GM12878 (cell line): ENCODE measurements around the gene MROH2B. TPM values are rescaled to one million over a fixed set of nuclear protein-coding genes. Genes with fewer than 3 reads are reported as not detected.

Experiments
- ATAC-seq: fragments of 200-7000 bp; cut with Tn5 transposase; 3 replicates; pipeline ENCODE4 v1.9.1; 2020; ENCODE audit warnings: mild to moderate bottlenecking, moderate library complexity
- BruUV-seq: library from RNA; stranded (reverse); fragments of 400-500 nt; replicated peaks from 2 replicates; lab custom pipeline; 2021; lab: Mats Ljungman, UMichigan
- CTCF ChIA-PET: fragments of 300-600 bp; sonication (Branson Sonifier 250); formaldehyde crosslinking; extraction: SDS; loops from one replicate; lab custom pipeline; 2021; ENCODE audit warnings: inconsistent platforms; lab: Yijun Ruan, JAX
- POLR2A ChIA-PET: fragments of 350-600 bp; formaldehyde crosslinking; extraction: SDS; loops from one replicate; lab custom pipeline; 2021; ENCODE audit warnings: inconsistent platforms; lab: Charles Lee
- RAD21 ChIA-PET: fragments of 300-600 bp; sonication (Branson Sonifier 250); formaldehyde crosslinking; loops from one replicate; lab custom pipeline; 2023; ENCODE audit warnings: antibody characterized with exemption; ENCODE audit not compliant: unreplicated experiment; lab: Charles Lee
- SMC1A ChIA-PET: fragments of 300-600 bp; sonication (Branson Sonifier 250); formaldehyde crosslinking; loops from one replicate; lab custom pipeline; 2023; ENCODE audit not compliant: unreplicated experiment, uncharacterized antibody; lab: Charles Lee
- DNase-seq: peaks from one replicate; pipeline ENCODE4 v3.0.0-alpha.2; 2011; ENCODE audit warnings: low read depth, low spot score
- FAIRE-seq: peaks from 3 replicates; lab custom pipeline; 2011; peaks lifted over from hg19 to GRCh38; lab: Jason Lieb, UNC
- H2AFZ ChIP-seq: 2 replicates; pipeline ENCODE4 v1.6.0; 2011; ENCODE audit warnings: low read depth, low read length, control low read depth; ENCODE audit not compliant: control insufficient read depth
- H3K27ac ChIP-seq: 2 replicates; pipeline ENCODE4 v1.5.1; 2011; ENCODE audit warnings: control low read depth; ENCODE audit not compliant: control insufficient read depth, insufficient read depth
- H3K27me3 ChIP-seq, 2 experiments: replicated peaks in 1 of 2; 2 replicates each; pipeline versions ENCODE4 v1.6.0 to v1.6.1; 2011; ENCODE audit warnings: low read length in 1 of 2; ENCODE audit not compliant: control insufficient read depth in 2 of 2, insufficient read depth in 2 of 2
- H3K36me3 ChIP-seq, 2 experiments: 2 replicates each; pipeline ENCODE4 v1.5.1; 2011; ENCODE audit warnings: low read length in 1 of 2; ENCODE audit not compliant: control insufficient read depth in 2 of 2, insufficient read depth in 2 of 2
- H3K4me1 ChIP-seq: 2 replicates; pipeline ENCODE4 v1.6.1; 2011; ENCODE audit warnings: mild to moderate bottlenecking, low read length, moderate library complexity, mixed read lengths; ENCODE audit not compliant: control insufficient read depth, insufficient read depth
- H3K4me2 ChIP-seq: 2 replicates; pipeline ENCODE4 v1.6.0; 2011; ENCODE audit warnings: control low read depth; ENCODE audit not compliant: control insufficient read depth, insufficient read depth
- H3K4me3 ChIP-seq: fragments of 200-600 bp; sonication (generic); 2 replicates; pipeline ENCODE4 v1.5.1; 2016
- H3K79me2 ChIP-seq: 2 replicates; pipeline ENCODE4 v1.6.0; 2011; ENCODE audit warnings: low read length; ENCODE audit not compliant: control insufficient read depth, insufficient read depth
- H3K9ac ChIP-seq: 2 replicates; pipeline ENCODE4 v1.8.0; 2011; ENCODE audit warnings: low read length, control low read depth, mixed read lengths; ENCODE audit not compliant: control insufficient read depth, insufficient read depth
- H3K9me3 ChIP-seq: replicated peaks from 3 replicates; pipeline ENCODE4 v1.5.1; 2011; ENCODE audit warnings: mild to moderate bottlenecking, low read length; ENCODE audit not compliant: control insufficient read depth, insufficient read depth
- H4K20me1 ChIP-seq: 2 replicates; pipeline ENCODE4 v1.6.0; 2011; ENCODE audit not compliant: control insufficient read depth, insufficient read depth
- CHD1 ChIP-seq: IDR thresholded peaks from 2 replicates; pipeline ENCODE4 v1.6.1; 2012; ENCODE audit warnings: low read depth, low read length, improper control_type of control experiment
- JUNB ChIP-seq: IDR thresholded peaks from 2 replicates; pipeline ENCODE4 v1.6.1; 2016; ENCODE audit warnings: antibody characterized with exemption, mild to moderate bottlenecking
- MYB ChIP-seq: fragments of 150-350 bp; IDR thresholded peaks from 2 replicates; pipeline ENCODE4 v1.6.1; 2014; ENCODE audit warnings: mild to moderate bottlenecking, low read depth, low read length, borderline replicate concordance
- NFYA ChIP-seq: IDR thresholded peaks from 2 replicates; pipeline ENCODE4 v1.6.1; 2011; ENCODE audit warnings: low read depth, mild to moderate bottlenecking, low read length, improper control_type of control experiment, borderline replicate concordance
- NFYB ChIP-seq: IDR thresholded peaks from 2 replicates; pipeline ENCODE4 v1.6.1; 2011; ENCODE audit warnings: low read depth, mild to moderate bottlenecking, low read length, improper control_type of control experiment, moderate library complexity; ENCODE audit not compliant: insufficient read depth
- POLR2AphosphoS2 ChIP-seq: IDR thresholded peaks from 2 replicates; pipeline ENCODE4 v1.6.1; 2011; ENCODE audit warnings: low read depth, mild to moderate bottlenecking, low read length, improper control_type of control experiment, moderate library complexity
- REST ChIP-seq: IDR thresholded peaks from 2 replicates; pipeline ENCODE4 v1.6.1; 2012; ENCODE audit warnings: mild to moderate bottlenecking, low read depth, low read length
- SMAD1 ChIP-seq: fragments of 450-650 bp; IDR thresholded peaks from 2 replicates; pipeline ENCODE4 v1.6.1; 2018; ENCODE audit warnings: mild to moderate bottlenecking, low read depth; ENCODE audit not compliant: partially characterized antibody
- SMC3 ChIP-seq: IDR thresholded peaks from 2 replicates; pipeline ENCODE4 v1.6.1; 2011; ENCODE audit warnings: low read length, improper control_type of control experiment, borderline replicate concordance
- SUPT20H ChIP-seq: IDR thresholded peaks from 2 replicates; pipeline ENCODE4 v1.6.1; 2011; ENCODE audit warnings: low read depth, mild to moderate bottlenecking, low read length, moderate library complexity, borderline replicate concordance; ENCODE audit not compliant: control insufficient read depth
- SUZ12 ChIP-seq: fragments of 200-600 bp; sonication (generic); IDR thresholded peaks from one replicate; pipeline ENCODE4 v1.6.1; 2018; ENCODE audit warnings: antibody characterized with exemption, mild to moderate bottlenecking; ENCODE audit not compliant: unreplicated experiment
- USF2 ChIP-seq: IDR thresholded peaks from 2 replicates; pipeline ENCODE4 v1.6.1; 2011; ENCODE audit warnings: low read depth, low read length, improper control_type of control experiment, borderline replicate concordance
- ZNF217 ChIP-seq: fragments of 450-650 bp; IDR thresholded peaks from 2 replicates; pipeline ENCODE4 v1.6.1; 2017; ENCODE audit warnings: antibody characterized with exemption, mild to moderate bottlenecking
- ZNF687 ChIP-seq: fragments of 450-650 bp; IDR thresholded peaks from 2 replicates; pipeline ENCODE4 v1.6.1; 2017; ENCODE audit warnings: mild to moderate bottlenecking, moderate library complexity
- WGBS: methylation state at CpG from one replicate; pipeline ENCODE4 v1.1.6; 2016; ENCODE audit warnings: low lambda C conversion rate; ENCODE audit not compliant: insufficient replicate concordance, insufficient coverage; ENCODE audit errors: missing lambda C conversion rate; 5-methylcytosine and 5-hydroxymethylcytosine counted together
- in situ Hi-C: fragments of 300-500 bp; cut with MboI; formaldehyde crosslinking; loops from 9 replicates; pipeline ENCODE4 v1.14.3; 2018; ENCODE audit warnings: mixed read lengths
- intact Hi-C: fragments of 100-400 bp; cut with micrococcal nuclease; formaldehyde crosslinking; loops from one replicate; pipeline ENCODE4 v1.14.2; 2022; ENCODE audit not compliant: unreplicated experiment
- polyA plus RNA-seq, 11 experiments: library from polyadenylated mRNA; depleted of rRNA in 4 of 11; unstranded in 6 of 11; stranded (reverse) in 5 of 11; fragments of >200 nt; fragmentation: Nextera tagmentation in 4 of 11; fragmentation: Illumina TruSeq in 1 of 11; extraction: Ambion mirVana in 4 of 11; extraction: Trizol in 1 of 11; gene quantifications; 1 replicate in 1 of 11; 2 replicates in 10 of 11; pipeline versions ENCODE4 v1.2.1 to v1.2.3, GENCODE V29; 2011 to 2016; ENCODE audit warnings: inconsistent platforms in 2 of 11, missing spikeins in 2 of 11, low read depth in 1 of 11
- total RNA-seq, 4 experiments: library from RNA; depleted of rRNA in 3 of 4; stranded (reverse); fragments of >200 nt in 3 of 4; fragmentation: Illumina TruSeq in 1 of 4; extraction: Trizol in 1 of 4; gene quantifications; 2 replicates each; pipeline versions ENCODE4 v1.2.1 to v1.2.3, GENCODE V29; 2013 to 2021

The MROH2B gene
- total and polyA plus RNA-seq, 10 of the 15 experiments (the other 5 are each of a cell fraction or from before 2014, with no cell fraction given): not detected

GRCh38 chr5:40983781-40984180 is 87.4 kb downstream of the MROH2B start:
- no TSS peak for BruUV-seq
- no peak overlapping the region for H3K9ac ChIP-seq
- no peak overlapping the region for H2AFZ ChIP-seq
- 19% methylated on average over 3 of the region's 3 CpGs for WGBS
- in situ Hi-C loops (no loop called here), intact Hi-C loops (no loop called here)
- ChIA-PET CTCF (no interaction called here), RAD21 (no interaction called here), SMC1A (no interaction called here), POLR2A (no interaction called here)
- H3K4me2 ChIP-seq: no peak overlapping the region
- no peak overlapping the region for H3K4me3 ChIP-seq
- H3K79me2 ChIP-seq: no peaks in the 10 kb centered on the region
- no peaks in the 10 kb centered on the region for H3K4me1 ChIP-seq
- H3K27me3 ChIP-seq: no peaks in the 10 kb centered on the region; a peak in 2 of 4 replicates
- no peak for DNase-seq
- no peak for FAIRE-seq
- ATAC-seq: no peak
- H4K20me1 ChIP-seq: no peaks in the 10 kb centered on the region
- H3K36me3 ChIP-seq: no peaks in the 10 kb centered on the region
- no peak overlapping the region for H3K27ac ChIP-seq
- no peaks in the 10 kb centered on the region for H3K9me3 ChIP-seq
- TF ChIP-seq MYB (no peak), ZNF217 (no peak), SUZ12 (no peak), SMAD1 (no peak), NFYA (no peak), NFYB (no peak), REST (no peak), SUPT20H (no peak), ZNF687 (no peak), SMC3 (no peak), POLR2AphosphoS2 (no peak), USF2 (no peak), CHD1 (no peak), JUNB (no peak)
